Spleen (tissue), 7 donors: ENCODE data around the gene FAM120B.

Source experiments
- POLR2A ChIP-seq, 3 donors: fragments of 450-650 bp; IDR thresholded peaks; one replicate each; pipeline ENCODE4 v1.5.1; 2017; ENCODE audit warnings: antibody characterized with exemption in 3 of 3, mild to moderate bottlenecking in 1 of 3
- TF ChIP-seq, protein P1 (sequence below), 11 experiments: fragments of 200-600 bp in 7 of 11; fragments of 450-650 bp in 4 of 11; sonication (generic) in 4 of 11; IDR thresholded peaks in 8 of 11; conservative IDR thresholded peaks in 3 of 11; 1 replicate in 7 of 11; 2 replicates in 4 of 11; pipeline versions ENCODE4 v1.4.0 to v1.8.0; 2016 to 2021; ENCODE audit warnings: antibody characterized with exemption in 11 of 11, inconsistent platforms in 4 of 11, mild to moderate bottlenecking in 1 of 11
- donor health status: DM: no; HTN: no; CAD: no; lungs with moderate emphysema.
- donor health status: DM: no; HTN: no; CAD: no.
- donor health status: DM: no; HTN: no; CAD: no.

GRCh38 chr6:170265655-170266054, 40.9 kb upstream of the FAM120B start:
- no peak for TF ChIP-seq POLR2A (IDR thresholded peaks at IDR 0.05)
- TF ChIP-seq, protein P1, sequence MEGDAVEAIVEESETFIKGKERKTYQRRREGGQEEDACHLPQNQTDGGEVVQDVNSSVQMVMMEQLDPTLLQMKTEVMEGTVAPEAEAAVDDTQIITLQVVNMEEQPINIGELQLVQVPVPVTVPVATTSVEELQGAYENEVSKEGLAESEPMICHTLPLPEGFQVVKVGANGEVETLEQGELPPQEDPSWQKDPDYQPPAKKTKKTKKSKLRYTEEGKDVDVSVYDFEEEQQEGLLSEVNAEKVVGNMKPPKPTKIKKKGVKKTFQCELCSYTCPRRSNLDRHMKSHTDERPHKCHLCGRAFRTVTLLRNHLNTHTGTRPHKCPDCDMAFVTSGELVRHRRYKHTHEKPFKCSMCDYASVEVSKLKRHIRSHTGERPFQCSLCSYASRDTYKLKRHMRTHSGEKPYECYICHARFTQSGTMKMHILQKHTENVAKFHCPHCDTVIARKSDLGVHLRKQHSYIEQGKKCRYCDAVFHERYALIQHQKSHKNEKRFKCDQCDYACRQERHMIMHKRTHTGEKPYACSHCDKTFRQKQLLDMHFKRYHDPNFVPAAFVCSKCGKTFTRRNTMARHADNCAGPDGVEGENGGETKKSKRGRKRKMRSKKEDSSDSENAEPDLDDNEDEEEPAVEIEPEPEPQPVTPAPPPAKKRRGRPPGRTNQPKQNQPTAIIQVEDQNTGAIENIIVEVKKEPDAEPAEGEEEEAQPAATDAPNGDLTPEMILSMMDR (IDR thresholded peaks at IDR 0.05 in 8 of 11, conservative IDR thresholded peaks at IDR 0.05 in 3 of 11), result no peak
